Spleen (tissue), 11 donors: ENCODE measurements around the gene SRGAP1. TPM values are rescaled to one million over a fixed set of nuclear protein-coding genes. Genes with fewer than 3 reads are reported as not detected.
"Not testable (repeated sequence)": the region's sequence is repeated elsewhere in the genome, so short reads cannot be mapped to it uniquely, and the experiment has no call there.

ENCODE experiments used
- DNase-seq: peaks from one replicate; pipeline ENCODE4 v3.0.0-alpha.2; 2020
- H3K27ac ChIP-seq, 8 donors: fragments of 200-600 bp; sonication (generic) in 7 of 8; 1 replicate in 4 of 8; 2 replicates in 4 of 8; pipeline versions ENCODE4 v1.5.0 to v1.8.0; 2016 to 2021; ENCODE audit warnings: inconsistent platforms in 4 of 8, mild to moderate bottlenecking in 4 of 8, moderate library complexity in 1 of 8
- H3K27me3 ChIP-seq, 7 donors: fragments of 200-600 bp; sonication (generic) in 6 of 7; replicated peaks in 1 of 7; 1 replicate in 4 of 7; 2 replicates in 3 of 7; pipeline versions ENCODE4 v1.5.0 to v1.8.0; 2016 to 2021; ENCODE audit warnings: inconsistent platforms in 3 of 7, mild to moderate bottlenecking in 1 of 7
- H3K36me3 ChIP-seq, 6 donors: fragments of 200-600 bp; sonication (generic) in 5 of 6; 1 replicate in 4 of 6; 2 replicates in 2 of 6; pipeline versions ENCODE4 v1.5.0 to v1.8.0; 2016 to 2021; ENCODE audit warnings: inconsistent platforms in 2 of 6
- H3K4me1 ChIP-seq, 6 donors: fragments of 200-600 bp; sonication (generic) in 5 of 6; 1 replicate in 3 of 6; 2 replicates in 3 of 6; pipeline versions ENCODE4 v1.5.0 to v1.8.0; 2016 to 2021; ENCODE audit warnings: inconsistent platforms in 3 of 6
- H3K4me3 ChIP-seq, 8 donors: fragments of 200-600 bp; sonication (generic) in 7 of 8; 1 replicate in 4 of 8; 2 replicates in 4 of 8; pipeline versions ENCODE4 v1.5.0 to v1.8.0; 2016 to 2021; ENCODE audit warnings: inconsistent platforms in 4 of 8, mild to moderate bottlenecking in 4 of 8, moderate library complexity in 2 of 8
- H3K9me3 ChIP-seq, 8 donors: fragments of 200-600 bp; sonication (generic) in 7 of 8; 1 replicate in 4 of 8; 2 replicates in 4 of 8; pipeline versions ENCODE4 v1.5.0 to v1.8.0; 2016 to 2021; ENCODE audit warnings: inconsistent platforms in 4 of 8
- CTCF ChIP-seq, 11 experiments: fragments of 200-600 bp in 7 of 11; fragments of 450-650 bp in 4 of 11; sonication (generic) in 4 of 11; IDR thresholded peaks in 8 of 11; conservative IDR thresholded peaks in 3 of 11; 1 replicate in 7 of 11; 2 replicates in 4 of 11; pipeline versions ENCODE4 v1.4.0 to v1.8.0; 2016 to 2021; ENCODE audit warnings: antibody characterized with exemption in 11 of 11, inconsistent platforms in 4 of 11, mild to moderate bottlenecking in 1 of 11
- POLR2A ChIP-seq, 3 donors: fragments of 450-650 bp; IDR thresholded peaks; one replicate each; pipeline ENCODE4 v1.5.1; 2017; ENCODE audit warnings: antibody characterized with exemption in 3 of 3, mild to moderate bottlenecking in 1 of 3
- POLR2AphosphoS5 ChIP-seq, 3 donors: sonication (generic); formaldehyde crosslinking; IDR thresholded peaks; one replicate each; pipeline ENCODE4 v1.5.1; 2017; ENCODE audit warnings: antibody characterized with exemption in 3 of 3
- WGBS, 5 donors: extraction: QIAGEN DNeasy Blood & Tissue Kit in 3 of 5; methylation state at CpG; one replicate each; pipeline versions ENCODE4 v1.1.5 to v1.1.7; 2013 to 2018; 5-methylcytosine and 5-hydroxymethylcytosine counted together
- intact Hi-C: fragments of 100-400 bp; cut with DNase I; formaldehyde crosslinking; loops from one replicate; pipeline ENCODE4 v1.15.0; 2023; ENCODE audit warnings: low total_unique reads
- polyA plus RNA-seq, 3 donors: library from polyadenylated mRNA; stranded (reverse); fragments of 200-250 nt; gene quantifications; one replicate each; pipeline ENCODE4 v1.2.1, GENCODE V29; 2013
- total RNA-seq, 7 donors: library from RNA; depleted of rRNA in 3 of 7; stranded (reverse); fragments of >200 nt in 3 of 7; fragmentation: NEBNext Ultra II Directional in 4 of 7; extraction: Animal tissue kit (Norgen Biotek cat#: 25700) in 4 of 7; gene quantifications; one replicate each; pipeline versions ENCODE4 v1.1.0 to v1.2.1, GENCODE V29; 2016 to 2021
- donor health status: healthy with polysubstance abuse.
- donor health status: DM: no; HTN: no; CAD: no; lungs with moderate emphysema.
- donor health status: DM: no; HTN: no; CAD: no.
- donor health status: Bipolar disorder and iron deficiency.
- donor health status: healthy.
- donor health status: DM: no; HTN: no; CAD: no.
- donor health status: DM: yes; HTN: yes; CAD: no.

The SRGAP1 gene
- total and polyA plus RNA-seq, 10 donors: 0.37 to 20.1 (median 13.4) TPM

- intact Hi-C loops: no loop called here
- no peak for DNase-seq
- Histone ChIP-seq H3K4me1 (no peaks in the 10 kb centered on the region), H3K36me3 (peaks cover 0 to 24% (median 3%) of the 10 kb centered on the region in 6 donors), H3K4me3 (no peak overlapping the region), H3K9me3 (no peaks in the 10 kb centered on the region), H3K27me3 (no peaks in the 10 kb centered on the region), H3K27ac (no peak overlapping the region)
- TF ChIP-seq CTCF (IDR thresholded peaks at IDR 0.05 in 8 of 11, conservative IDR thresholded peaks at IDR 0.05 in 3 of 11): no peak
- no peak for TF ChIP-seq POLR2A (IDR thresholded peaks at IDR 0.05)
- TF ChIP-seq POLR2AphosphoS5 (IDR thresholded peaks at IDR 0.05): no peak
Measured at GRCh38 chr12:64110864-64111263, 266.4 kb downstream of the SRGAP1 start.

- DNase-seq: no peak
- Histone ChIP-seq H3K27ac (no peak overlapping the region), H3K9me3 (no peaks in the 10 kb centered on the region), H3K4me1 (no peaks in the 10 kb centered on the region), H3K4me3 (no peak overlapping the region), H3K36me3 (peaks cover 0 to 10% (median 0%) of the 10 kb centered on the region in 6 donors), H3K27me3 (no peaks in the 10 kb centered on the region)
- intact Hi-C loops: no loop called here
- TF ChIP-seq CTCF (IDR thresholded peaks at IDR 0.05 in 8 of 11, conservative IDR thresholded peaks at IDR 0.05 in 3 of 11): no peak
- no peak for TF ChIP-seq POLR2A (IDR thresholded peaks at IDR 0.05)
- no peak for TF ChIP-seq POLR2AphosphoS5 (IDR thresholded peaks at IDR 0.05)
- WGBS, 5 donors: 80 to 96% (median 85%) methylated on average over 2 of the region's 2 CpGs
Measured at GRCh38 chr12:64116969-64117368, 272.5 kb downstream of the SRGAP1 start.

GRCh38 chr12:64120568-64120967 lies 276.1 kb downstream of the SRGAP1 start:
- H3K4me1 ChIP-seq: no peaks in the 10 kb centered on the region
- intact Hi-C loops: no loop called here
- no peaks in the 10 kb centered on the region for H3K9me3 ChIP-seq
- TF ChIP-seq POLR2AphosphoS5 (IDR thresholded peaks at IDR 0.05): no peak
- no peak for TF ChIP-seq CTCF (IDR thresholded peaks at IDR 0.05 in 8 of 11, conservative IDR thresholded peaks at IDR 0.05 in 3 of 11)
- TF ChIP-seq POLR2A (IDR thresholded peaks at IDR 0.05): no peak
- no peaks in the 10 kb centered on the region for H3K36me3 ChIP-seq
- no peak for DNase-seq
- no peak overlapping the region for H3K27ac ChIP-seq
- H3K4me3 ChIP-seq: no peak overlapping the region
- H3K27me3 ChIP-seq: no peaks in the 10 kb centered on the region

- H3K27me3 ChIP-seq, H3K36me3 ChIP-seq, DNase-seq, H3K4me1 ChIP-seq, H3K9me3 ChIP-seq, H3K27ac ChIP-seq, intact Hi-C loops, H3K4me3 ChIP-seq: not testable (repeated sequence)
- WGBS, 5 donors: 85 to 98% (median 91%) methylated on average over 3 of the region's 3 CpGs
Measured at GRCh38 chr12:64121086-64121485, 276.6 kb downstream of the SRGAP1 start.

GRCh38 chr12:64122154-64122553 lies 277.7 kb downstream of the SRGAP1 start:
- Histone ChIP-seq H3K27ac (no peak overlapping the region), H3K9me3 (no peaks in the 10 kb centered on the region)

More at GRCh38 chr12:64122154-64122553, 277.7 kb downstream of the SRGAP1 start:
- no peak overlapping the region for H3K4me3 ChIP-seq
- no peak for TF ChIP-seq CTCF (IDR thresholded peaks at IDR 0.05 in 8 of 11, conservative IDR thresholded peaks at IDR 0.05 in 3 of 11)
- no peak for TF ChIP-seq POLR2AphosphoS5 (IDR thresholded peaks at IDR 0.05)
- TF ChIP-seq POLR2A (IDR thresholded peaks at IDR 0.05): no peak
- H3K36me3 ChIP-seq: no peaks in the 10 kb centered on the region
- no peaks in the 10 kb centered on the region for H3K4me1 ChIP-seq
- no peak for DNase-seq
- H3K27me3 ChIP-seq: no peaks in the 10 kb centered on the region
- intact Hi-C loops: no loop called here
